Liver (tissue), 9 donors: ENCODE data around the gene ARMC9. TPM values are rescaled to one million over a fixed set of nuclear protein-coding genes. Genes with fewer than 3 reads are reported as not detected.

Source experiments
- DNase-seq: peaks from one replicate; pipeline ENCODE4 v3.0.0-alpha.2; 2017; ENCODE audit warnings: low spot score
- H3K27ac ChIP-seq, 2 donors: one replicate each; pipeline ENCODE4 v1.7.0; 2013; ENCODE audit warnings: inconsistent platforms in 2 of 2, low read length in 2 of 2, control low read depth in 1 of 2, low read depth in 1 of 2, mild to moderate bottlenecking in 1 of 2
- H3K27me3 ChIP-seq, 4 donors: one replicate each; pipeline versions ENCODE4 v1.6.1 to v1.7.0; 2013; ENCODE audit warnings: low read length in 3 of 4, inconsistent platforms in 1 of 4, mild to moderate bottlenecking in 1 of 4, moderate library complexity in 1 of 4; ENCODE audit not compliant: control insufficient read depth in 4 of 4, insufficient read depth in 4 of 4
- H3K36me3 ChIP-seq, 4 donors: one replicate each; pipeline versions ENCODE4 v1.6.1 to v1.7.0; 2013; ENCODE audit warnings: low read length in 3 of 4, mild to moderate bottlenecking in 3 of 4, low read depth in 1 of 4, moderate library complexity in 1 of 4; ENCODE audit not compliant: control insufficient read depth in 4 of 4, insufficient read depth in 3 of 4
- H3K4me1 ChIP-seq, 4 donors: one replicate each; pipeline versions ENCODE4 v1.6.1 to v1.7.0; 2013; ENCODE audit warnings: low read length in 3 of 4, mild to moderate bottlenecking in 3 of 4, moderate library complexity in 1 of 4; ENCODE audit not compliant: control insufficient read depth in 4 of 4, insufficient read depth in 4 of 4
- H3K4me3 ChIP-seq, 3 donors: one replicate each; pipeline versions ENCODE4 v1.6.1 to v1.7.0; 2013; ENCODE audit warnings: low read length in 3 of 3, control low read depth in 1 of 3, low read depth in 1 of 3, mild to moderate bottlenecking in 1 of 3
- H3K9ac ChIP-seq, 2 donors: one replicate each; pipeline ENCODE4 v1.7.0; 2013; ENCODE audit warnings: low read length in 2 of 2, mild to moderate bottlenecking in 2 of 2, moderate library complexity in 2 of 2, control low read depth in 1 of 2, low read depth in 1 of 2
- H3K9me3 ChIP-seq, 4 donors: one replicate each; pipeline versions ENCODE4 v1.6.1 to v1.7.0; 2013; ENCODE audit warnings: low read length in 3 of 4; ENCODE audit not compliant: control insufficient read depth in 4 of 4
- FOXA1 ChIP-seq: IDR thresholded peaks from 2 replicates; pipeline ENCODE4 v1.6.1; 2016; ENCODE audit warnings: antibody characterized with exemption
- GABPA ChIP-seq, 2 donors: IDR thresholded peaks in 1 of 2; conservative IDR thresholded peaks in 1 of 2; 2 replicates each; pipeline ENCODE4 v1.6.1; 2016; ENCODE audit warnings: antibody characterized with exemption in 2 of 2, mild to moderate bottlenecking in 1 of 2, moderate library complexity in 1 of 2
- HNF4A ChIP-seq, 2 donors: conservative IDR thresholded peaks; 2 replicates each; pipeline ENCODE4 v1.6.1; 2016; ENCODE audit warnings: antibody characterized with exemption in 2 of 2, mild to moderate bottlenecking in 2 of 2
- HNF4G ChIP-seq: IDR thresholded peaks from 2 replicates; pipeline ENCODE4 v1.6.1; 2016; ENCODE audit warnings: antibody characterized with exemption
- NR2F2 ChIP-seq: IDR thresholded peaks from 2 replicates; pipeline ENCODE4 v1.6.1; 2016; ENCODE audit warnings: antibody characterized with exemption
- RAD21 ChIP-seq, 2 donors: IDR thresholded peaks; 2 replicates each; pipeline ENCODE4 v1.6.1; 2016; ENCODE audit warnings: antibody characterized with exemption in 2 of 2, mild to moderate bottlenecking in 2 of 2
- RXRA ChIP-seq, 2 donors: IDR thresholded peaks; 2 replicates each; pipeline ENCODE4 v1.6.1; 2017 to 2018; ENCODE audit warnings: antibody characterized with exemption in 2 of 2, mild to moderate bottlenecking in 1 of 2
- SP1 ChIP-seq: IDR thresholded peaks from 2 replicates; pipeline ENCODE4 v1.6.1; 2018; ENCODE audit warnings: antibody characterized with exemption, mild to moderate bottlenecking
- TAF1 ChIP-seq: conservative IDR thresholded peaks from 2 replicates; pipeline ENCODE4 v1.6.1; 2016; ENCODE audit warnings: antibody characterized with exemption, mild to moderate bottlenecking
- YY1 ChIP-seq: IDR thresholded peaks from 2 replicates; pipeline ENCODE4 v1.6.1; 2016; ENCODE audit warnings: antibody characterized with exemption, mild to moderate bottlenecking
- WGBS: extraction: QIAGEN DNeasy Blood & Tissue Kit; methylation state at CpG from one replicate; pipeline ENCODE4 v1.1.7; 2013; 5-methylcytosine and 5-hydroxymethylcytosine counted together
- polyA plus RNA-seq, 2 donors: library from polyadenylated mRNA; stranded (reverse) in 1 of 2; unstranded in 1 of 2; fragments of 200-250 nt in 1 of 2; fragments of >200 nt in 1 of 2; fragmentation: Nextera tagmentation in 1 of 2; extraction: Ambion mirVana in 1 of 2; gene quantifications; one replicate each; pipeline versions ENCODE4 v1.2.1 to v1.2.3, GENCODE V29; 2013 to 2015
- total RNA-seq, 2 donors: library from RNA; depleted of rRNA; stranded (reverse); fragments of >200 nt; gene quantifications; one replicate each; pipeline ENCODE4 v1.2.3, GENCODE V29; 2014
- TF ChIP-seq, protein P1 (sequence below): IDR thresholded peaks from 2 replicates; pipeline ENCODE4 v1.6.1; 2016; ENCODE audit warnings: antibody characterized with exemption
- TF ChIP-seq, protein P2 (sequence below): IDR thresholded peaks from 2 replicates; pipeline ENCODE4 v1.6.1; 2016; ENCODE audit warnings: antibody characterized with exemption
- TF ChIP-seq, protein P3 (sequence below): IDR thresholded peaks from 2 replicates; pipeline ENCODE4 v1.6.1; 2016; ENCODE audit warnings: antibody characterized with exemption
- TF ChIP-seq, protein P4 (sequence below): IDR thresholded peaks from 2 replicates; pipeline ENCODE4 v1.6.1; 2016; ENCODE audit warnings: antibody characterized with exemption, mild to moderate bottlenecking
- TF ChIP-seq, protein P5 (sequence below): fragments of 150-350 bp; IDR thresholded peaks from 2 replicates; pipeline ENCODE4 v1.5.1; 2017; ENCODE audit warnings: improper control_type of control experiment, low read depth, low read length; ENCODE audit not compliant: missing input control
- donor health status: healthy.
- donor health status: healthy.
- donor health status: healthy.
- donor health status: healthy.
- donor health status: healthy.

The ARMC9 gene, protein sequence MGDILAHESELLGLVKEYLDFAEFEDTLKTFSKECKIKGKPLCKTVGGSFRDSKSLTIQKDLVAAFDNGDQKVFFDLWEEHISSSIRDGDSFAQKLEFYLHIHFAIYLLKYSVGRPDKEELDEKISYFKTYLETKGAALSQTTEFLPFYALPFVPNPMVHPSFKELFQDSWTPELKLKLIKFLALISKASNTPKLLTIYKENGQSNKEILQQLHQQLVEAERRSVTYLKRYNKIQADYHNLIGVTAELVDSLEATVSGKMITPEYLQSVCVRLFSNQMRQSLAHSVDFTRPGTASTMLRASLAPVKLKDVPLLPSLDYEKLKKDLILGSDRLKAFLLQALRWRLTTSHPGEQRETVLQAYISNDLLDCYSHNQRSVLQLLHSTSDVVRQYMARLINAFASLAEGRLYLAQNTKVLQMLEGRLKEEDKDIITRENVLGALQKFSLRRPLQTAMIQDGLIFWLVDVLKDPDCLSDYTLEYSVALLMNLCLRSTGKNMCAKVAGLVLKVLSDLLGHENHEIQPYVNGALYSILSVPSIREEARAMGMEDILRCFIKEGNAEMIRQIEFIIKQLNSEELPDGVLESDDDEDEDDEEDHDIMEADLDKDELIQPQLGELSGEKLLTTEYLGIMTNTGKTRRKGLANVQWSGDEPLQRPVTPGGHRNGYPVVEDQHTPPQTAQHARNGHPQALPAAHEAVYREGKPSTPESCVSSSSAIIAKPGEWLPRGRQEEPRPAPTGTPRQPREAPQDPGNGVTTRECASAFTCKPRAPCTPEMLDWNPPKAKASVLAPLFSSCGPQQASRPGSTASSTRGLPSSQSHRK
- 1 to 10 TPM; 2.2 to 2.3 TPM for total RNA-seq
- polyA plus RNA-seq = 1 to 10 TPM; 1.1 to 1.4 TPM

DNA sequence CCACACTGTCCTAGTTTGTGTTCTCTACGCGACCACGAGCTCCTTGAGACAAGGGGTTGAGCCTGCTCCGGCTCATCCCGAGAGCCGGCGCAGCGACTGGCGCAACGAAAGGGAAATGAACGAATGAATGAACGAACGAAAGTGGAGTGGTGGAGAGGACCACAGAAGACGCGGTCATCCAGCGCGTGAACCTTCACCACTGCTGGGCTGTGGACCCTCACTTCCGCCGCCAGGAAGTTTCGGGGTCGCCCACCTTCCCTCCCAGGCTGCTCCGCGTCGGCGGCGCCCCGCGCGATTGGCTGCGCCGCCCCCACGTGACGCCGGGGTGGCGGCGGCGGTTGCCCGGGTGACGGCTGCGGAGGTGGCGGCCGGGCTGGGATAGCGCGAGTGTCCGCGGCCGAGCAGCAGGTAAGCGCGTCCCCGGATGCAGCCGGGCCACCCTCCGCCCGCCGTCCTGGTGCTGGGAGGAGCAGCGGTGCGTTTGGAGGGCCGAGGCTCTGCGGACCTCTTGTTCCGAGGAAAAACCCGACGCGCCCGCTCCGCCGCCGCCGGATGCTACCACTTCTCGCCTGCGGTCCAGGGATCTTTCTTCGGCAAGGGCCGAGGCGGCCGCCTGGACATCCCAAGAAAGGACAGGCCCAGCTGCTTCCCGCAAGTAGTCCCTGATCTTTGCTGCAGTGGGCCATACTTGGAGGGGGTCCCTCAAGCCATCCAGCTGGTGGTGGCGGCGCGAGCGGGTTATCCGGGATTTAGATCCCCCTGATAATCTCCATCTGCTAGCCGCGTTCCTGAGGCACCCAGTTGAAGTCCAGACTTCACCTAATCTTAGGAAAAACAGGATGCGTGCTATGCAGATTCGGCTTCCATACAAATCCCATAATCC is at the start of gene ARMC9:
Gene ARMC9, plus strand, starts transcription at position 341 of the 883 bp plus-strand sequence. CDS start 7,608 bp downstream, outside the sequence.
- Histone ChIP-seq H3K27me3 (no peaks in the 10 kb centered on the region), H3K4me3 (peak within 1 kb of the TSS; percentile 80 to 100 (median 100)), H3K4me1 (peaks cover 0 to 14% (median 9%) of the 10 kb centered on the region in 4 donors), H3K9me3 (no peaks in the 10 kb centered on the region), H3K9ac (peak within 1 kb of the TSS in 1 of 2 donors; percentile 91), H3K27ac (no peak within 1 kb of the TSS), H3K36me3 (no peaks in the 10 kb centered on the region)
- peak; percentile 83 for DNase-seq
- 1% methylated on average over 83 of the region's 83 CpGs for WGBS
- TF ChIP-seq HNF4G (no peak), RAD21 (IDR thresholded peaks at IDR 0.05) (peak in 1 of 2 donors; percentile 5), HNF4A (conservative IDR thresholded peaks at IDR 0.05) (no peak), GABPA (IDR thresholded peaks at IDR 0.05 in 1 of 2, conservative IDR thresholded peaks at IDR 0.05 in 1 of 2) (no peak)

DNA sequence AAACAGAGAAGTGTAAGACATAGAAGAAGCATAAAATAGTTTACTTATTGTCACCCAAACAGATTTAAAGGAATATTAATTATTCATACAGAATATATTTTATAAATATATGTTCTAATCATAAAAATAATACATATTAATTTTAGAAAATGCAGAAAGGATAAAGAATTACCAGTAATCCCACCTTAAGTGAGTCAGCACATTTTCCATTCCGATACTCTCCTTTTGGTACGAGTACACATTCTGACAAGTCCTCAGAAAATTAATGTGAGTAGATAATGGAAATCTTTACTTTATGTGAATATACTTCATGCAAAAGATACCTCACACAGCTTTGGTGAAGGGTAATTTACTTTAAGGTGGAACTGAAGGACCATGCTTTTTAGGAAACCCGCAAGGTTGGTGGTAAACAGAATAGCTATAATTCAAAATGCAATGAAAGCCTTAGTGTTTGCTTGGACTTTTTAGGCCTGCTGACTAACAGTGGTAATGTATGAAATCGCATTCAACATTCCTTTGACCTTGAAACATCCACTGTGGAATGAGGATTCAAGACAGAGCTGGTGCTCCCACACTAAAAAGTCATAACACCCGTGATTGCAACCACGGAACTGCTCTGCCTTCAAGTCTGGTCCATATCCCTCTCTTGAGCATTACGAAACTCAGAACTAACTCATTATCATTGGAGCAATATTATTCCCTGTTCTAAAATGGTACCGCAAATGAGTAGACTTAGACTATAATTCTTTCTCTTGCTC is 45.5 kb upstream of the ARMC9 start:
- no peaks in the 10 kb centered on the region for H3K27me3 ChIP-seq
- no peak for DNase-seq
- no peak overlapping the region for H3K4me3 ChIP-seq
- 94% methylated on average over 8 of the region's 8 CpGs for WGBS
- no peak for TF ChIP-seq GABPA (IDR thresholded peaks at IDR 0.05 in 1 of 2, conservative IDR thresholded peaks at IDR 0.05 in 1 of 2)
- no peak for TF ChIP-seq YY1
- no peak for TF ChIP-seq RXRA (IDR thresholded peaks at IDR 0.05)
- TF ChIP-seq, protein P1, sequence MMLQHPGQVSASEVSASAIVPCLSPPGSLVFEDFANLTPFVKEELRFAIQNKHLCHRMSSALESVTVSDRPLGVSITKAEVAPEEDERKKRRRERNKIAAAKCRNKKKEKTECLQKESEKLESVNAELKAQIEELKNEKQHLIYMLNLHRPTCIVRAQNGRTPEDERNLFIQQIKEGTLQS = no peak
- TF ChIP-seq, protein P2, sequence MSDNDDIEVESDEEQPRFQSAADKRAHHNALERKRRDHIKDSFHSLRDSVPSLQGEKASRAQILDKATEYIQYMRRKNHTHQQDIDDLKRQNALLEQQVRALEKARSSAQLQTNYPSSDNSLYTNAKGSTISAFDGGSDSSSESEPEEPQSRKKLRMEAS = no peak
- TF ChIP-seq, protein P3, sequence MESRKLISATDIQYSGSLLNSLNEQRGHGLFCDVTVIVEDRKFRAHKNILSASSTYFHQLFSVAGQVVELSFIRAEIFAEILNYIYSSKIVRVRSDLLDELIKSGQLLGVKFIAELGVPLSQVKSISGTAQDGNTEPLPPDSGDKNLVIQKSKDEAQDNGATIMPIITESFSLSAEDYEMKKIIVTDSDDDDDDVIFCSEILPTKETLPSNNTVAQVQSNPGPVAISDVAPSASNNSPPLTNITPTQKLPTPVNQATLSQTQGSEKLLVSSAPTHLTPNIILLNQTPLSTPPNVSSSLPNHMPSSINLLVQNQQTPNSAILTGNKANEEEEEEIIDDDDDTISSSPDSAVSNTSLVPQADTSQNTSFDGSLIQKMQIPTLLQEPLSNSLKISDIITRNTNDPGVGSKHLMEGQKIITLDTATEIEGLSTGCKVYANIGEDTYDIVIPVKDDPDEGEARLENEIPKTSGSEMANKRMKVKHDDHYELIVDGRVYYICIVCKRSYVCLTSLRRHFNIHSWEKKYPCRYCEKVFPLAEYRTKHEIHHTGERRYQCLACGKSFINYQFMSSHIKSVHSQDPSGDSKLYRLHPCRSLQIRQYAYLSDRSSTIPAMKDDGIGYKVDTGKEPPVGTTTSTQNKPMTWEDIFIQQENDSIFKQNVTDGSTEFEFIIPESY = no peak
- TF ChIP-seq FOXA1 = no peak
- TF ChIP-seq RAD21 (IDR thresholded peaks at IDR 0.05) = no peak
- TF ChIP-seq NR2F2 = no peak
- TF ChIP-seq SP1 = no peak
- no peak for TF ChIP-seq TAF1
- no peak for TF ChIP-seq HNF4A (conservative IDR thresholded peaks at IDR 0.05)
- TF ChIP-seq, protein P4, sequence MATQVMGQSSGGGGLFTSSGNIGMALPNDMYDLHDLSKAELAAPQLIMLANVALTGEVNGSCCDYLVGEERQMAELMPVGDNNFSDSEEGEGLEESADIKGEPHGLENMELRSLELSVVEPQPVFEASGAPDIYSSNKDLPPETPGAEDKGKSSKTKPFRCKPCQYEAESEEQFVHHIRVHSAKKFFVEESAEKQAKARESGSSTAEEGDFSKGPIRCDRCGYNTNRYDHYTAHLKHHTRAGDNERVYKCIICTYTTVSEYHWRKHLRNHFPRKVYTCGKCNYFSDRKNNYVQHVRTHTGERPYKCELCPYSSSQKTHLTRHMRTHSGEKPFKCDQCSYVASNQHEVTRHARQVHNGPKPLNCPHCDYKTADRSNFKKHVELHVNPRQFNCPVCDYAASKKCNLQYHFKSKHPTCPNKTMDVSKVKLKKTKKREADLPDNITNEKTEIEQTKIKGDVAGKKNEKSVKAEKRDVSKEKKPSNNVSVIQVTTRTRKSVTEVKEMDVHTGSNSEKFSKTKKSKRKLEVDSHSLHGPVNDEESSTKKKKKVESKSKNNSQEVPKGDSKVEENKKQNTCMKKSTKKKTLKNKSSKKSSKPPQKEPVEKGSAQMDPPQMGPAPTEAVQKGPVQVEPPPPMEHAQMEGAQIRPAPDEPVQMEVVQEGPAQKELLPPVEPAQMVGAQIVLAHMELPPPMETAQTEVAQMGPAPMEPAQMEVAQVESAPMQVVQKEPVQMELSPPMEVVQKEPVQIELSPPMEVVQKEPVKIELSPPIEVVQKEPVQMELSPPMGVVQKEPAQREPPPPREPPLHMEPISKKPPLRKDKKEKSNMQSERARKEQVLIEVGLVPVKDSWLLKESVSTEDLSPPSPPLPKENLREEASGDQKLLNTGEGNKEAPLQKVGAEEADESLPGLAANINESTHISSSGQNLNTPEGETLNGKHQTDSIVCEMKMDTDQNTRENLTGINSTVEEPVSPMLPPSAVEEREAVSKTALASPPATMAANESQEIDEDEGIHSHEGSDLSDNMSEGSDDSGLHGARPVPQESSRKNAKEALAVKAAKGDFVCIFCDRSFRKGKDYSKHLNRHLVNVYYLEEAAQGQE = no peak
- TF ChIP-seq, protein P5, sequence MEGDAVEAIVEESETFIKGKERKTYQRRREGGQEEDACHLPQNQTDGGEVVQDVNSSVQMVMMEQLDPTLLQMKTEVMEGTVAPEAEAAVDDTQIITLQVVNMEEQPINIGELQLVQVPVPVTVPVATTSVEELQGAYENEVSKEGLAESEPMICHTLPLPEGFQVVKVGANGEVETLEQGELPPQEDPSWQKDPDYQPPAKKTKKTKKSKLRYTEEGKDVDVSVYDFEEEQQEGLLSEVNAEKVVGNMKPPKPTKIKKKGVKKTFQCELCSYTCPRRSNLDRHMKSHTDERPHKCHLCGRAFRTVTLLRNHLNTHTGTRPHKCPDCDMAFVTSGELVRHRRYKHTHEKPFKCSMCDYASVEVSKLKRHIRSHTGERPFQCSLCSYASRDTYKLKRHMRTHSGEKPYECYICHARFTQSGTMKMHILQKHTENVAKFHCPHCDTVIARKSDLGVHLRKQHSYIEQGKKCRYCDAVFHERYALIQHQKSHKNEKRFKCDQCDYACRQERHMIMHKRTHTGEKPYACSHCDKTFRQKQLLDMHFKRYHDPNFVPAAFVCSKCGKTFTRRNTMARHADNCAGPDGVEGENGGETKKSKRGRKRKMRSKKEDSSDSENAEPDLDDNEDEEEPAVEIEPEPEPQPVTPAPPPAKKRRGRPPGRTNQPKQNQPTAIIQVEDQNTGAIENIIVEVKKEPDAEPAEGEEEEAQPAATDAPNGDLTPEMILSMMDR = no peak
- H3K27ac ChIP-seq = no peak overlapping the region
- H3K36me3 ChIP-seq = peaks cover 7 to 29% (median 19%) of the 10 kb centered on the region in 4 donors
- no peak overlapping the region for H3K9ac ChIP-seq
- H3K4me1 ChIP-seq = no peaks in the 10 kb centered on the region
- no peaks in the 10 kb centered on the region for H3K9me3 ChIP-seq
